SK-N-SH (cell line): ENCODE measurements around the gene SAMD4A. TPM values are rescaled to one million over a fixed set of nuclear protein-coding genes. Genes with fewer than 3 reads are reported as not detected.
"Not testable (repeated sequence)": the region's sequence is repeated elsewhere in the genome, so short reads cannot be mapped to it uniquely, and the experiment has no call there.

Experiments
- CTCF ChIA-PET: fragments of 300-600, 350-600 bp; formaldehyde crosslinking; extraction: SDS; loops from one replicate; lab custom pipeline; 2021; lab: Yijun Ruan, JAX
- POLR2A ChIA-PET: fragments of 350-600 bp; sonication (Branson Sonifier 250); formaldehyde crosslinking; extraction: SDS; loops from one replicate; lab custom pipeline; 2020; ENCODE audit warnings: antibody characterized with exemption, inconsistent platforms; lab: Yijun Ruan, JAX
- DNase-seq: peaks from one replicate; pipeline ENCODE4 v3.0.0; 2012
- H2AFZ ChIP-seq: fragments of 200-600 bp; sonication (generic); 2 replicates; pipeline ENCODE4 v1.8.1; 2016; ENCODE audit warnings: antibody characterized with exemption, mild to moderate bottlenecking, low read depth
- H3F3A ChIP-seq: fragments of 200-600 bp; sonication (generic); replicated peaks from 2 replicates; pipeline ENCODE3; 2016; ENCODE audit warnings: antibody characterized with exemption, mild to moderate bottlenecking; ENCODE audit not compliant: insufficient read depth
- H3K27ac ChIP-seq, 2 experiments: fragments of 200-500 bp in 1 of 2; fragments of 200-600 bp in 1 of 2; sonication (Bioruptor generic) in 1 of 2; sonication (generic), shearing (Covaris generic) in 1 of 2; 2 replicates each; pipeline versions ENCODE4 v1.5.1 to v1.6.1; 2014 to 2016; ENCODE audit warnings: low read depth in 2 of 2, inconsistent platforms in 1 of 2, low read length in 1 of 2, mild to moderate bottlenecking in 1 of 2, mixed read lengths in 1 of 2
- H3K27me3 ChIP-seq: fragments of 200-600 bp; sonication (generic), shearing (Covaris generic); 2 replicates; pipeline ENCODE4 v1.6.1; 2016; ENCODE audit warnings: mixed run types; ENCODE audit not compliant: insufficient read depth
- H3K36me3 ChIP-seq, 2 experiments: fragments of 200-500 bp in 1 of 2; fragments of 200-600 bp in 1 of 2; sonication (Bioruptor generic) in 1 of 2; sonication (generic) in 1 of 2; replicated peaks in 1 of 2; 2 replicates each; pipeline versions ENCODE3 to v1.5.1; 2014 to 2016; ENCODE audit warnings: low read length in 1 of 2, mild to moderate bottlenecking in 1 of 2; ENCODE audit not compliant: insufficient read depth in 2 of 2, control insufficient read depth in 1 of 2
- H3K4me1 ChIP-seq, 2 experiments: fragments of 200-500 bp in 1 of 2; fragments of 200-600 bp in 1 of 2; sonication (Bioruptor generic) in 1 of 2; sonication (generic), shearing (Covaris generic) in 1 of 2; 2 replicates each; pipeline versions ENCODE4 v1.5.1 to v1.6.1; 2014 to 2016; ENCODE audit warnings: low read depth in 1 of 2, low read length in 1 of 2, mixed run types in 1 of 2; ENCODE audit not compliant: insufficient read depth in 2 of 2, control insufficient read depth in 1 of 2
- H3K4me2 ChIP-seq: fragments of 200-600 bp; sonication (generic), shearing (Covaris generic); 2 replicates; pipeline ENCODE4 v1.6.1; 2017; ENCODE audit warnings: mixed run types
- H3K4me3 ChIP-seq, 2 experiments: fragments of 200-500 bp in 1 of 2; fragments of 200-600 bp in 1 of 2; sonication (Bioruptor generic) in 1 of 2; sonication (generic), shearing (Covaris generic) in 1 of 2; 2 replicates each; pipeline versions ENCODE4 v1.5.1 to v1.8.1; 2014 to 2016; ENCODE audit warnings: low read depth in 2 of 2, inconsistent platforms in 1 of 2, low read length in 1 of 2, mild to moderate bottlenecking in 1 of 2, mixed read lengths in 1 of 2, moderate library complexity in 1 of 2
- H3K79me2 ChIP-seq: fragments of 200-600 bp; sonication (generic); 2 replicates; pipeline ENCODE4 v1.8.1; 2017; ENCODE audit warnings: mild to moderate bottlenecking; ENCODE audit not compliant: insufficient read depth
- H3K9ac ChIP-seq: fragments of 200-600 bp; sonication (generic); 2 replicates; pipeline ENCODE4 v1.6.1; 2017; ENCODE audit warnings: mixed run types
- H3K9me2 ChIP-seq: fragments of 200-600 bp; sonication (generic); 2 replicates; pipeline ENCODE4 v1.6.1; 2017; ENCODE audit warnings: mixed run types
- H3K9me3 ChIP-seq: fragments of 200-600 bp; sonication (generic); 2 replicates; pipeline ENCODE4 v1.6.1; 2017; ENCODE audit warnings: mixed run types, mild to moderate bottlenecking, moderate library complexity
- H4K20me1 ChIP-seq: fragments of 200-600 bp; sonication (generic); 2 replicates; pipeline ENCODE4 v1.6.1; 2017; ENCODE audit warnings: mild to moderate bottlenecking, mixed run types; ENCODE audit not compliant: insufficient read depth
- CHD2 ChIP-seq: fragments of 150-350 bp; IDR thresholded peaks from 2 replicates; pipeline ENCODE4 v1.6.1; 2018; ENCODE audit warnings: low read length; ENCODE audit not compliant: partially characterized antibody
- EZH2phosphoT487 ChIP-seq: fragments of 200-600 bp; sonication (generic); IDR thresholded peaks from 2 replicates; pipeline ENCODE4 v1.6.1; 2017; ENCODE audit warnings: low read depth, mixed run types, mild to moderate bottlenecking, antibody characterized with exemption, moderate library complexity, borderline replicate concordance
- GABPA ChIP-seq: IDR thresholded peaks from 2 replicates; pipeline ENCODE4 v1.4.0; 2012; ENCODE audit warnings: low read depth, mild to moderate bottlenecking
- IRF3 ChIP-seq: fragments of 150-350 bp; IDR thresholded peaks from 2 replicates; pipeline ENCODE4 v1.6.1; 2016; ENCODE audit warnings: mild to moderate bottlenecking, low read depth, low read length
- JUND ChIP-seq: IDR thresholded peaks from 2 replicates; pipeline ENCODE4 v1.4.0; 2012
- MEF2A ChIP-seq: IDR thresholded peaks from 2 replicates; pipeline ENCODE4 v1.4.0; 2012; ENCODE audit warnings: low read depth, borderline replicate concordance
- MXI1 ChIP-seq: IDR thresholded peaks from 2 replicates; pipeline ENCODE4 v1.6.1; 2012; ENCODE audit warnings: mild to moderate bottlenecking, low read depth, low read length, improper control_type of control experiment
- NFIC ChIP-seq: IDR thresholded peaks from 2 replicates; pipeline ENCODE4 v1.4.0; 2012; ENCODE audit warnings: borderline replicate concordance
- PBX3 ChIP-seq: IDR thresholded peaks from 2 replicates; pipeline ENCODE4; 2012
- POLR2AphosphoS5 ChIP-seq: IDR thresholded peaks from 2 replicates; pipeline ENCODE4 v1.6.1; 2012; ENCODE audit warnings: low read depth, low read length
- RAD21 ChIP-seq: IDR thresholded peaks from 2 replicates; pipeline ENCODE4 v1.6.1; 2012; ENCODE audit warnings: mild to moderate bottlenecking, low read length
- RCOR1 ChIP-seq: fragments of 150-350 bp; IDR thresholded peaks from 2 replicates; pipeline ENCODE4 v1.6.1; 2017; ENCODE audit warnings: antibody characterized with exemption, low read length
- SMC3 ChIP-seq: IDR thresholded peaks from 2 replicates; pipeline ENCODE4 v1.6.1; 2012; ENCODE audit warnings: low read depth, low read length, improper control_type of control experiment
- WGBS: methylation state at CpG from one replicate; pipeline ENCODE4 v1.1.6; 2017; ENCODE audit warnings: low lambda C conversion rate; 5-methylcytosine and 5-hydroxymethylcytosine counted together
- polyA plus RNA-seq, 3 experiments: library from polyadenylated mRNA; depleted of rRNA; stranded (reverse); fragments of >200 nt; gene quantifications; 2 replicates each; pipeline ENCODE4 v1.2.3, GENCODE V29; 2012

The SAMD4A gene
- polyA plus RNA-seq, 1 of the 3 experiments (the other 2 are of a cell fraction), result 5.0 TPM

- Histone ChIP-seq H3K4me2 (no peak overlapping the region), H3K4me3 (no peak overlapping the region), H3K4me1 (peaks cover 0 to 14% of the 10 kb centered on the region in 2 experiments; a peak in 2 of 4 replicates), H3K36me3 (peaks cover 0 to 10% of the 10 kb centered on the region in 2 experiments), H4K20me1 (no peaks in the 10 kb centered on the region), H3K27me3 (no peaks in the 10 kb centered on the region), H3K9ac (no peak overlapping the region), H3K9me3 (no peaks in the 10 kb centered on the region), H3K27ac (no peak overlapping the region), H3K9me2 (no peaks in the 10 kb centered on the region), H3F3A (peaks cover 17% of the 10 kb centered on the region), H2AFZ (no peak overlapping the region), H3K79me2 (no peaks in the 10 kb centered on the region)
- ChIA-PET POLR2A (no interaction called here), CTCF (no interaction called here)
- WGBS, result 47% methylated on average over 4 of the region's 4 CpGs
- TF ChIP-seq NFIC, result no peak
- TF ChIP-seq GABPA, result no peak
- TF ChIP-seq RAD21, result no peak
- TF ChIP-seq IRF3, result no peak
- no peak for TF ChIP-seq POLR2AphosphoS5
- TF ChIP-seq CHD2, result no peak
- no peak for TF ChIP-seq EZH2phosphoT487
- no peak for DNase-seq
Observed at GRCh38 chr14:54797986-54798385, 231.1 kb downstream of the SAMD4A start.

GRCh38 chr14:54798465-54799124, 231.7 kb downstream of the SAMD4A start:
- DNase-seq, result no peak
- Histone ChIP-seq H3K36me3 (peaks cover 0 to 7% of the 10 kb centered on the region in 2 experiments), H3K4me3 (no peak overlapping the region), H3K27ac (no peak overlapping the region), H3K9me3 (no peaks in the 10 kb centered on the region), H3K9ac (no peak overlapping the region), H3K9me2 (no peaks in the 10 kb centered on the region), H3K4me1 (peaks cover 0 to 14% of the 10 kb centered on the region in 2 experiments; a peak in 2 of 4 replicates), H3K4me2 (no peak overlapping the region), H3F3A (peaks cover 17% of the 10 kb centered on the region), H4K20me1 (no peaks in the 10 kb centered on the region), H3K27me3 (no peaks in the 10 kb centered on the region), H2AFZ (no peak overlapping the region), H3K79me2 (no peaks in the 10 kb centered on the region)
- TF ChIP-seq IRF3, result no peak
- no peak for TF ChIP-seq RCOR1
- TF ChIP-seq PBX3, result no peak
- TF ChIP-seq SMC3, result no peak
- TF ChIP-seq JUND, result no peak
- no peak for TF ChIP-seq MEF2A
- no peak for TF ChIP-seq MXI1
- TF ChIP-seq EZH2phosphoT487, result no peak
- no peak for TF ChIP-seq CHD2
- WGBS, result 93% methylated on average over 9 of the region's 9 CpGs
- ChIA-PET POLR2A (no interaction called here), CTCF (no interaction called here)

- H3K9me2 ChIP-seq, H2AFZ ChIP-seq, H3K36me3 ChIP-seq, H3K4me3 ChIP-seq, H3K79me2 ChIP-seq, DNase-seq, H3K27ac ChIP-seq, H3K4me2 ChIP-seq, H3K27me3 ChIP-seq, H3F3A ChIP-seq, H3K9ac ChIP-seq, H4K20me1 ChIP-seq, POLR2A ChIA-PET, H3K9me3 ChIP-seq: not testable (repeated sequence)
- 70% methylated on average over 2 of the region's 2 CpGs for WGBS
- CTCF ChIA-PET, result interaction anchor here (6.1 kb wide), 1 partner anchor 27 kb away, joined by 56 read pairs; no protein-coding TSS in a partner anchor
- H3K4me1 ChIP-seq, result peaks cover 9 to 23% of the 10 kb centered on the region in 2 experiments; a peak in 3 of 4 replicates
Observed at GRCh38 chr14:54801482-54801881, 234.6 kb downstream of the SAMD4A start.
